C1 segment of cervical spinal cord (tissue), 14 donors: ENCODE results near the gene ZNF639.
A peak's percentile ranks its signal among the peaks of the same experiment; 100 is the strongest.

Source experiments
- DNase-seq, 14 donors: peaks; one replicate each; lab custom pipeline; 2025; lab: John Stamatoyannopoulos, UW

Gene ZNF639

GRCh38 chr3:179309225-179310078, 13.4 kb upstream of the ZNF639 start:
- DNase-seq, result no peak

GRCh38 chr3:179318876-179319275, 4.0 kb upstream of the ZNF639 start:
- no peak for DNase-seq

GRCh38 chr3:179321668-179322285, 1.1 kb upstream of the ZNF639 start:
- peak in 4 of 14 donors; percentile 1 to 35 (median 15) for DNase-seq

- DNase-seq, result peak in 13 of 14 donors; percentile 25 to 85 (median 70)
These were observed 623 bp downstream of the ZNF639 start for GRCh38 chr3:179323197-179324110.

- peak in 1 of 14 donors; percentile 15 for DNase-seq
These were observed 1.5 kb downstream of the ZNF639 start for GRCh38 chr3:179324270-179324754.

GRCh38 chr3:179330438-179330837, 7.6 kb downstream of the ZNF639 start:
- no peak for DNase-seq

GRCh38 chr3:179332240-179332639, 9.4 kb downstream of the ZNF639 start:
- no peak for DNase-seq

GRCh38 chr3:179333084-179333483, 10.3 kb downstream of the ZNF639 start:
- DNase-seq, result no peak

GRCh38 chr3:179336345-179336929, 13.6 kb downstream of the ZNF639 start:
- no peak for DNase-seq

GRCh38 chr3:179347345-179348194, 24.7 kb downstream of the ZNF639 start, which contains the start of gene MFN1:
Gene MFN1 (plus strand): TSS chr3:179347709. CDS start chr3:179348852, 1,143 bp downstream.
- DNase-seq, result peak; percentile 45 to 95 (median 90)

- DNase-seq, result no peak
These were observed 25.6 kb downstream of the ZNF639 start for GRCh38 chr3:179348325-179349013.

- DNase-seq, result no peak
These were observed 33.2 kb downstream of the ZNF639 start for GRCh38 chr3:179355996-179356395.

- DNase-seq, result no peak
These were observed 40.5 kb downstream of the ZNF639 start for GRCh38 chr3:179363332-179363731.

- DNase-seq, result no peak
These were observed 46.8 kb downstream of the ZNF639 start for GRCh38 chr3:179369621-179370020.

- DNase-seq, result no peak
These were observed 51.1 kb downstream of the ZNF639 start for GRCh38 chr3:179373938-179374337.

- no peak for DNase-seq
These were observed 52.5 kb downstream of the ZNF639 start for GRCh38 chr3:179375091-179375999.

GRCh38 chr3:179376474-179376873, 53.6 kb downstream of the ZNF639 start:
- DNase-seq, result no peak
